Activated effector memory CD4-positive, alpha-beta T cell treated with anti-CD3 and anti-CD28 coated beads, Interleukin-2, amount 50 U/mL, for 16 hours (primary cell): Measurements from ENCODE around the gene HCFC1R1.
A peak's percentile ranks its signal among the peaks of the same experiment; 100 is the strongest.
"Not testable (repeated sequence)": the region's sequence is repeated elsewhere in the genome, so short reads cannot be mapped to it uniquely, and the experiment has no call there.

ENCODE experiments used
- DNase-seq: peaks from one replicate; pipeline ENCODE4 v3.0.0-alpha.2; 2020

HCFC1R1 gene

GRCh38 chr16:3023669-3024478 lies at the start of gene HCFC1R1, which contains the start of gene THOC6:
HCFC1R1 (minus strand) TSS chr16:3023942; CDS start chr16:3023941, 1 bp downstream.
THOC6 (plus strand) TSS chr16:3024035; CDS start chr16:3024327, 292 bp downstream.
- DNase-seq = peak; percentile 98

- no peak for DNase-seq
Measured at GRCh38 chr16:3073448-3073847, 49.7 kb upstream of the HCFC1R1 start.

GRCh38 chr16:3072576-3073263 lies 49.0 kb upstream of the HCFC1R1 start:
- not testable (repeated sequence) for DNase-seq

- DNase-seq = not testable (repeated sequence)
Measured at GRCh38 chr16:3072148-3072547, 48.4 kb upstream of the HCFC1R1 start.

- DNase-seq = no peak
Measured at GRCh38 chr16:3071655-3072054, 47.9 kb upstream of the HCFC1R1 start.

- no peak for DNase-seq
Measured at GRCh38 chr16:3070608-3071111, 46.9 kb upstream of the HCFC1R1 start.

GRCh38 chr16:3069146-3069545 lies 45.4 kb upstream of the HCFC1R1 start:
- DNase-seq = not testable (repeated sequence)

GRCh38 chr16:3068487-3068886 lies 44.7 kb upstream of the HCFC1R1 start:
- no peak for DNase-seq

- DNase-seq = no peak
Measured at GRCh38 chr16:3066440-3066748, 42.7 kb upstream of the HCFC1R1 start.

- peak; percentile 77 for DNase-seq
Measured at GRCh38 chr16:3065742-3066439, 42.1 kb upstream of the HCFC1R1 start.

- DNase-seq = peak; percentile 90
Measured at GRCh38 chr16:3065069-3065741, 41.5 kb upstream of the HCFC1R1 start, which contains the start of gene IL32. IL32 (plus strand) TSS chr16:3065640; CDS start chr16:3065812, 172 bp downstream.

GRCh38 chr16:3063625-3064386 lies 40.1 kb upstream of the HCFC1R1 start:
- no peak for DNase-seq

- no peak for DNase-seq
Measured at GRCh38 chr16:3062553-3062952, 38.8 kb upstream of the HCFC1R1 start.

- no peak for DNase-seq
Measured at GRCh38 chr16:3060339-3061127, 36.8 kb upstream of the HCFC1R1 start.

- no peak for DNase-seq
Measured at GRCh38 chr16:3059723-3060242, 36.0 kb upstream of the HCFC1R1 start.

- peak; percentile 95 for DNase-seq
Measured at GRCh38 chr16:3059041-3059722, 35.4 kb upstream of the HCFC1R1 start.

- peak; percentile 86 for DNase-seq
Measured at GRCh38 chr16:3058139-3059030, 34.6 kb upstream of the HCFC1R1 start.

- no peak for DNase-seq
Measured at GRCh38 chr16:3057181-3058138, 33.7 kb upstream of the HCFC1R1 start.
